HG03064 (cell line): ENCODE data around the gene AP1G2.

ENCODE experiments used
- ATAC-seq: cut with Tn5 transposase; IDR thresholded peaks from one replicate; pipeline ENCODE4 v1.9.1; 2021; ENCODE audit warnings: low read depth; ENCODE audit not compliant: unreplicated experiment

AP1G2 gene

DNA sequence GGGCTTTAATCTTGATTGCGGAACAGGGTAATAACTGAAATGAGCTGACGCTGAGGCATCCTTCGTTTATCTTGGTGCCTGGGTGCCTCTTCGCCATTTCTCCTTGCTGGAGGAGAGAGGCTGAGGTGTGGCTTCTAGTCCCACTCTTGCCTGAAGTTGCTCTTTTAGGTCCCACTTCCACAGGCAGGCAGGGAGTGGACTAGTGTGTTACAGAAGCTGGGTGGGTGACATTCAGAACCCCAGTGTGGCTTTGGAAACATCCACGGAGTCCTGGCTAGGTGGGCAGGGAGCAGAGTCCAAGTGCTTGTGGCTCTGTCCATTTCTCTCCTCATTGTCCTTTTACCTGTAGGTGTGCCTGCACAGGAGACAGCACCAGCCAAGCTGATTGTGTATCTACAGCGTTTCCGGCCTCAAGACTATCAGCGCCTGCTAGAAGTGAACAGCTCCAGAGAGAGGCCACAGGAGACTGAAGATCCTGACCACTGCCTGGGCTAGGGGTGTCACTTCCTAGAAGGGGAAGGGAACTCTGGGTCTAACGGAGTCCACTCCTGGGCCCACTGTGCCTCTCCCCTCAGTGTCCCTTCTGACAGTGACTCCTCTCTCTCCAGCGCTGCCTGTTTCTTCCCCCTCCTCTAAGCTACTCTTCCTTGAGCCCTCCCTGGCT is 9.1 kb downstream of the AP1G2 start:
- ATAC-seq = no peak

DNA sequence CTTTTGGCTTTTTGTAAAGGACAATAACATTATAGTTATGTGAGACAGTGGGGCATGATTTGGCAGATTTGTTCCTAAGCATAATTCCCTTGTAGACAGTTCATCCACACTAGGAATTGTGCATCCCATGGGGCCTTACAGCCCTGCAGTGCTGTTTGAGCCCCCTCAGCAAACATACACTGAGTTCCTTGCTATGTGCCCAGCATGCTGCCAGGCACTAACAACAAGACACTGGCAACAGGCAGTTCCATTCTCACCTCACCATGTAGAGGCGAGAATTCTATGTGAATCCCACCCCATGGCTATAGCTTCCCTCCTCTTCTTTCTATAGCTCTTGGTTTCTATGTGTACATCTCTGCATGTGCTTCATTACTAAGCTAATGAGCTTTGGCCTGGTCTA is 9.6 kb downstream of the AP1G2 start:
- no peak for ATAC-seq

DNA sequence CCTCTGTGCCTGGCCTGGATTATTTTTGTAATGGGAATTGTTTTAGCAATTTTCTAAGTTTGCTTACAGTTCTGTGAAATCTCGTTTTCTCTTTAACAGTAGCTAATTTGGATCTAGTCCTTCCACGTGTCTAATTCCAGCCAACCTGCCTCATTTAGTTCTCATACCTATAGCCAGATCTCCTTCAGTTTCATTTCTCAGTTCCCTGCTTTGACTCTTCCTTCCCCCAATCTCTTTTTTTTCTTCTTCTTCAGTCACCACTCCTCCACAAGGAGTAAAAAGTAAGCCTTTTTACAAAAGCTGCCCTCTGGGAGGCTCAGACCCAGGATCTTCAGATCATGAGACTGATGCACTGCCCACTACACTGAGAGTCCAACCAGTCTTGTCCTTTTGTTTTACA is 10.1 kb downstream of the AP1G2 start:
- no peak for ATAC-seq

DNA sequence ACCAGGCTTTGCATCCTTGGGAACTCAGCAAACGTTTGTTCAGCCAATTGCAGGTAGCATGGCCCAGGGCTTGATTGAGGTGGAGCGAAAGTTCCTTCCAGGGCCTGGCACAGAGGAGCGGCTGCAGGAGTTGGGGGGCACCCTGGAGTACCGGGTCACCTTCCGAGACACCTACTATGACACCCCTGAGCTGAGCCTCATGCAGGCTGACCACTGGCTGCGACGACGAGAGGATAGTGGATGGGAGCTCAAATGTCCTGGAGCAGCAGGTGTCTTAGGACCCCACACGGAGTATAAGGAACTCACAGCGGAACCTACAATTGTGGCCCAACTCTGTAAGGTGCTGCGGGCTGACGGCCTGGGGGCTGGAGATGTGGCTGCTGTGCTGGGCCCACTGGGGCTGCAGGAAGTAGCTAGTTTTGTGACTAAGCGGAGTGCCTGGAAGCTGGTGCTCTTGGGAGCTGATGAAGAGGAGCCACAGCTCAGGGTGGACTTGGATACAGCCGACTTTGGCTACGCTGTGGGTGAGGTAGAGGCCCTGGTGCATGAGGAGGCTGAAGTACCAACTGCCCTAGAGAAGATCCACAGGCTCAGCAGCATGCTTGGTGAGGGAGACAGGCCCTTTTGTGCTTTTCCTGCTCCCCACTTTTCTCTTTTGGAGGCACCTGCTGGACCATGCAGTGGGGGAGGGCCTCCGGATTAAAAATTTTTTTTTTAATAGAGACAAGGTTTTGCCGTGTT is 10.7 kb downstream of the AP1G2 start:
- ATAC-seq = no peak

DNA sequence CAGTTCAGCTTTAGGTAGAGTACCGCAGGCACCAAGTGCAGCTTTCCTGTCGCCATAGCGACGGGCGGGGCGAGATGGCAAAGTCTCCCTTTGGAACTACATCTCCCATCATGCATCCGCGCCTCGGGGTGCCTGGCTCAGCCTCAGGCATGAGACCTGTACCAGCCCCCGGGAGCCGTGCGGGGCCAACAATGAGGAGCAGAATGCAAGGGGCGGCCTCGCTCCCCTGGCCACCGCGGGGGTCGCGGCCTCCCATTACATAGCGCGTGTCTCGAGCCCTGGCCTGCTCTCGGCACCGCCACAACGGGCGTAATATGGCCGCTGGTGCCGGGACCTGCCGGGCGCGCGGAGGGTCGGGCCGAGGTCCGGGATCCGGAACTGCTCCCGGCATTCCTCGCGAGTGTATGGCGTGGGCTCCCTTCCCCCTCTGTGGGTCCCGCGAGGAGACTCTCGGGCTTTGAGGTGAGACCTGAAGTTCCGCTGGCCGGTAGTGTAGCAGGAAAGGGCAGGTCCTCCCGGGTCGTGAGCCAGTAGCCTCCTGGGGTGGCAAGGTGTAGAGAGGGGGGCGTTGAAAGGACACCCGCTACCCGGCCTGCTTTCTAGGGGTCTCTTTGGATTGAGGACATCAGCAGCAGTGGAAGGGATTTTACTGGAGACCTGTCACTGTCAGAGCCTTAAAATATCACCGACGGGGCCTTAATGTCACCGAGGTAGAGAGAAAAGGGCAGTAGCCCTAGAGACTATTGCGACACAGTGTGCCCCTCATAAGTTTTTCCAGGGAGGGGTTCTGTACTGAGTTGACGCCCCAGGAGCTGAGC is 11.5 kb downstream of the AP1G2 start, which contains the start of gene THTPA:
THTPA (plus strand) TSS at position 390 of the 818 bp plus-strand sequence. CDS start 487 bp downstream, outside the sequence.
- peak; percentile 84 for ATAC-seq

DNA sequence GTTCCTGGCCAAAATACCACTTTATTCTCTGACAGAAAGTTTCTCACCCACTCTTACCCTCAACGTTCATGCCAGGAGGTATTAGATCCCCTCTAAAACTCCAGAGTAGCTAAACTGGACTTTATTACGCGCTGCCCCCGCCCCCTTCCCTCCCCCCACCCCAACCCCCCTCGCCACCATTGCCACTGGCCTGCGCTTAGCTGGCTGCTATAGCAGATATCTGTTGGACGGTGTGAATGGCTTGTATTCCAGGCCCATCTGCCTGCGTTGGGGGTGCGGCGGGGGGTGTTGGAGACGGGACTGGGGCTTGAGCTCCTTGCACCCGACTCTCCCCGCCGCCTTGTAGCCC is 12.1 kb downstream of the AP1G2 start:
- ATAC-seq = no peak

DNA sequence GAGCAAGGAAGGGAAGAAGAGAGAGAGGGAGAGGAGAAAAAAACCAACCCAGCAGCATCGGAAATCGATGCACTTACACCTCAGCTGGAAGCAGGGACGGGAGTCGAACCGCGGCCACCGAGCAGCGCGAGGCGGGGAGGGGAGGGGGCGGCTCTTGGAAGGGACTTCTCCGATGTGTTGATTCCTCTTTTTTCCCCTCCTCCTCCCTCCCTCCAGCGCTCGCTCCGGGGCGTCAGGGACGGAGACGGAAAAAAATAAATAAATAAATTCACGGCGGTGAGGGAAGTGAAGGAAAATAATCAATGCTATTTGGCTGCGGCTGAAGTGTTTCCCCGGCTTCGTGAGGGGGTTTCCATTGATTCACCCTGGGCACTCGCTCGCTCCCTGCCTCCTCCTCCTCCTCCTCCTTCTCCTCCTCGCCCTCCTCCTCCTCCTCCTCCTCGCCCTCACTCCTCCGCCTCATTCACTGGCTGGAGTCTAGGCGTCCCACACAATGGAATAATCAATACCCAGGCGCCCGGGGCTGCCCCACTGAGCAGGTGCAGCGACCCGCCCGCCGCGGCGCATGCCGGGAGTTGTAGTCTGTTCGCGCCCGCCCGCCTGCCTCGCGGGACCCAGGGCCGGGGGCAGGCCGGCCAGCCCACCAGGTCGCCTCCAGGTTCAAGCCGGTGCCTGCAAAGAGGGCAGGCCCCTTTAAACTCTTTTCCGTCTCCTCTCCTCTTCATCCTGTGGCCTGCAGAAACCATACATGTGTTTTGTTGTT is 16.1 kb downstream of the AP1G2 start, which contains the start of gene ZFHX2:
ZFHX2 (minus strand) TSS at position 500 of the 763 bp plus-strand sequence. CDS start 16,440 bp downstream, outside the sequence.
- no peak for ATAC-seq

DNA sequence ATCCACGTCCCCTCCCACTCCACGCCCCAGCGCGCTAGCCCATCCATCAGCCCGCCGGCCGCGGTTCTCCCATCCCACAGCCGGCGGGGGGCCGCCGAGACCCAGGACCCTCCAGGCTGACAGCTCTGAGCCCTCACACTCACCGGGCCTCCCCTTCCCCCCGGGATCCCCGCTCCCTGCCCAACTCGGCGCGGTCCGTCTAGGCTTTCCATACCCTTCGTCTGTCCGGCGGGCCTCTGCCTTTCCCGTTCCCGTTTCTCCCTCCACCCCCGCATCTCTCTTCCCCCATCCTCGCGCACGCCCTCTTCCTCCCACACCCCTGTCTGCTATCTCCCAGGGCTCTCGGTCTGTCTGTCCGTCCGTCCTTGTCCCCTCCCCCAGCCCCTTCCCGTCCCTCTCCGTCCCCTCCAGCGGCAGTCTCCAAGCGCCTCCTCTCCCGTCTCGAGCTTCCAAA is 16.8 kb downstream of the AP1G2 start:
- no peak for ATAC-seq

DNA sequence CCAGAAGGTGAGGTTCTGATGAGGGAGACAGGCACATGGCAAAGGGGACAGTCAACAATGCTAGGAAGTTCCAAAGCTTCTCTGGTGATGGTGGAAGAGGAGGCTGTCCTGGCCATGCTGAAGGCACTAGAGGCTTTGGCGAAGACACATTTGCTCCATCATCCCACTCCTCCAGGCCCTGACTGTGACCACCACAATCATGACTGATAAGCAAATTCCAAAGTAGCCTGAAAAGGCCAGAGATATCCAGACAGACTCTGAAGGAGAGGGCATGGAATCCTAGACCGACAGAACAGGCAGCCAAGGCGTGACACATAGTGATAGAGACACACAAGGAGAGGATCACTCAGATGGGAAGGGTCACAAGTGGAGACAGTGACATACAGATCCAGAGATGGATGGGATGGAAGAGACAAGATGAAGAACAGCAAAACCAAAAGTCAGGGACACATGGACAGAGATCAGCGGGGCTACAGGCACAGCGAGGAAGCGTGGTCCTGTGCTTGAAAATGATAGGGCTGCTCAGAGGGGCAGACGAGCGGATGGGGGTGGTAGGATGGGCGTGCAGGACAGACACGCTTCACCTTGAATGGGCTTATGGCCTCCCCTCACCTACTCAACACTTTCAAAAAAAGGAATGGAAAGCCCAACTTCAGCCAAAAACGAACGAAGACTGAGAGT is 17.3 kb downstream of the AP1G2 start:
- no peak for ATAC-seq

DNA sequence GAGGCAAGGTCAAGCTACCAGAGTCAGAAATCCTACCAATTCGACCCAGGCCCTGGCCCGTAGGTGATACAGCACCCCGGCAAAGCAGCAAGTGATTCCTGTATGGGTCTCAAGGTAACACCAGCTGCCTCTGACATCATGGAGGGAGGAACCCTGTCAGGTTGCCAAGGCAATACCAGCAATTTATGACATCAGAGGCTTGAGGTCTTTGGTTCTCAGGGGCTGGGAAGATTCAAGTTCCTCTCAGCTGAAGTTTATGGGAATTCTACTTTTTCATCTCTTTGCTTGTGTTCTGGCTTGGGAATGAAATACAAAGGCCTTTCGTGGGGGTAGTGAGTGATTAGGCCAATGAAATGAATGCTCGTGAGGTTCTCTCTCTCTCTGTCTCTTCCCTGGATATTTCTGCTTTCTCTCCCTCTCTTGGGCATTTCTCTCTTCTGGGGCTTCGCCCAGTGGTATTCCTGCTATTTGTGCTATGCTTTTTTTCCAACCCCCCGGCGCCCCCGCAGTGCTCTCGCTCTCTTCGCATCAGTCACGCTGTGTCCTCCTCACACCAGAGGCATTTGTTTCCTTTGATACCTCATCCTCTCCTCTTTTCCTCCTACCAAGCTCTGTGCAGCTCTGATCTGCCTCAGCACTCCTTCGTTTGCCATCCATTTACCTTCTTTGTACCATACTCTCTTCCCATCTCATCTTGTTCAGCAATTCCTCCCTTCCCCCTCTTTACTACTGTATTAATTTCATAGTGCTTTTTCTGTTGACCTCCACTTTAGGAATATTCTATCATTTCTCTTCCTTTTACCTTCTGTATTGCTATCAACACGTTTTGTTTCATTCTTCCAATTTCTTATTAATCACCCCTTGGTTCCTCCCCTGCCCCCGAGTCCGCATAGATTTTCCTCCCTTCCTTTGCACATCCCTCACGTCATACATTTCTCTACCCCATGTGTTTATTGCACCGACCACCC is 19.0 kb downstream of the AP1G2 start:
- no peak for ATAC-seq

DNA sequence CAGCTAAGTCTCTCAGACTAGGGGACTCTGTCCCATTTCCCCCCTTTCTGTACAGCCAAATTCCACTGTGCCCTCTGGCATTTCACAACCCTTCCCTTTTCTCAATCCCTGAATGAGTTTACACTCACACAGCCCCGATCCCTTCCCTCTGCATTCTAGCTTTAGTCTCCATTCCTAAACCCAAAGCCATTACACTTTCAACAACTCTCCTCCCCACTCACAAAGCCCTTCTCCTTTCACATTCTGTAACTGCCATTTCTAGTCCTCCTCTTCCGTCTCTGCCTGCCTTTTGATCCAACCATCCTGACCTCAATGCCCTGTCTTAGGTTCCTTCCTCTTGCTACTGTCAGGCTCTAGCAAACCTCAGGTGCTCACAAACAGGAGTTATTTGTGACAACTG is 19.7 kb downstream of the AP1G2 start:
- ATAC-seq = no peak

DNA sequence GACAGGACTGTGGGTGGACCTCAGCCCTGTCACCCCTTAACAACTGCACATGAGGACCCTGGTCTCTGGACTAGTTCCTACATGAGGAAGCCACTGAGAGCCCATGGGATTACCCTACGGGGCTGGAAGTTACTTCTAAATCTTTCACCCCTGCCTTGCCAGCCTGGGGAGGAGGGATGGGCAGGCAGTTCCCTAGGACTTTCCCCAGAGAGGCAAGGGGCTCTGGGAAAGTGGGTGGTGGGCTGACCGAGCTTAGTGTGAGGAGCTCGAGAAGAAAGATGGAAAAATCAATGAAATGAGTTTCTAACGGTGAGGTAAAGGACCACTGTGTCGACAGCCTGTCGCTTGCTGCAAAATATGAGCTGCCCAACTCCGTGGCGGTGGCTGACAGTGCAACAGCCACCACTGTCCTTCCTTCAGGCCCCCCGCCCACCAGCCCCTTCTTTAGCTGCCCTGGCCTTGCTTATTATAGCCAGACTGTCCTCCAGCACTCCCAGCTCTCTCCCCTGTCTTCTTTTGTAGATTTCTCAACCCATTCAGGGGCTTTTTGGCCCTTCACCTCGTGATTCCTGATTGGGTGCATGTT is 21.0 kb downstream of the AP1G2 start:
- ATAC-seq = no peak

DNA sequence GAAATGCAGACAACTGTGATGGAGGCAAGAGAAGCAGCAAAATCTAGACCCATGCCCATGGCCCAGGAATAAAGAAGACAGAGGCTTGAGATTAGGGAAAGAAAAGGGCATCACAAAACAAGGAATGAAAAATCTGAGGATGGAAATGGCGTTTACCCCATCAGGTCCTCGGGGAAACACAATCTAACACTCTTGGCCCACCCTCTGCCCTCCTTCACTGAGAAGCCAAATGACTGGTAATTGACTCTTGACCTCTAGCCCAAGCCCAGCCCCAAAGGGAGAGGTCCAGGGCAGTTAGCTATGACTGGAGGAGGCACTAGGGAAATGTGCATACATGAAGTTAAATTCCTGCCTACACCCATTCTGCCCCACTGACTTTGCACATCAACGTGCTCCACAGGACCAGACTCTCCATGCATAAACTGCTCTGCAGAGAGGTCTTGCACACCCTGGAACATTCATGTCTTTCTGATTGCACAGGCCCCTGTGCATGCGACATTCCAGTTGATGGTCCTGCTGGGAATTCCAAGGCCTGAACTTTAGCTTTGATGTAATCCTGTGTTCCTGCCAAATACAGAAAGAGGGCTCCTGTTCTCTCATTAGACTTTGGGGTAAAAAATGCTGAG is 21.7 kb downstream of the AP1G2 start:
- ATAC-seq = no peak

DNA sequence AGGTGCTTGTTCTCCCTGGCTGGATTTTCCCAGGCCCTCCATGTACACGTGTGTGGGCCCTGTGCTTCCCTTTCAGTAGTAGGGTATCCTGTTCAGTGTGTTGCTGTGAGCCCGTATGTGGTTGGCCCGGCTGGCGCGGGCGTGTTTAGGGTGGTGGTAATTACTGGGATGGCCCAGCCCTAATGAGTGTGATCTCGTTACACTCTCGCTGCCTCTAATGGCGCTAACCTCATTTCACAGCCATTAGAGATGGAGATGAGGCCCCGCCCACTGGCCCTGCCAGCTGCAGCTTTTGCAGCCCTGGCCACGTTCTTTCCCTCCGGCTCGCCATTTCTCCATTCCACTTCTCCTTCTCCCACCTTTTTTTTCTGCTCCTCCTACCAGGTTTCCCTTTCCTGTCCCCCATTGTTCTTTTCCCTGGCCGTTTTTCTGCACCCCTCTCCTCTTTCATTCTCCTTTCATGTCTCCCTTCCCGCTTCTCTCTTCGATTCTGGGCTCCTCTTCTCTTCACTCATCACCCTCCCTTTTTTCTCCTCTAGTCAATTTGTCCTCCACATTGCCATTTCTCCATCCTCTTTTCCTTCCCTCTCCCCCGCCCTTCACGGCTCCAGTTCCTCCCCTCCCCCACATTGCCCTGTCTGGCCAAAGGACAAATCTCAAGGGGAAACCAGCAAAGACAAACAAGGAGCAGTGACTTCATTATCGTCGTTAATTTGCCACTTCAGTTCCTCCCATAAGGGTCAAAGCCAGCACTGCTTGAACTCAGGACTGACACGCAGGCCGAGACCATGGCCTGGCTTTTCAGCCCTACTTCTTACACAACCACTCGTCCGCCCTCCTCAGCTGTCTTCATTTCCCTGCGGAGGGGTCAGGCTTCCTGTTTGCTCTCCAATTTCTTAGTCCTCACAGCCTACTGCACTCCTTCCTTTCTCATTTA is 22.8 kb downstream of the AP1G2 start:
- ATAC-seq = no peak

DNA sequence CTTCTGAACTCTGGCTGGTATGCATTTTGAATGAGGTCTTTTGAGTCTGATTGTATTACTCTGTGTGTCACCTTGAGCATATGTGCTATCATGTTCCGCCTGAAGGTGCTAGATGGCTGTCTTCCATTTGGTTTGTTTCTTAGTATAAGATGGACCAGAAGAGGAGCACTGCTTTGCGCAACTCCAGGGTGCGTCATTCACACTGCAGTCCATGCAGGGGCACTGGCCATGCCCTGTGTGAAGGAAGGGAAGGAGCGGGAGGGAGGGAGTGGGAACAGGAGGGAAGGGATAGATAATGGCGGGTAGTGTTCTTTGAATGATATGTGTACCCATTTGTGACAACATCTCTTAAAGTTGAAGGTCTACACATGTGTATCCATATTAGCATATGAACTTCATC is 24.2 kb downstream of the AP1G2 start:
- ATAC-seq = no peak

DNA sequence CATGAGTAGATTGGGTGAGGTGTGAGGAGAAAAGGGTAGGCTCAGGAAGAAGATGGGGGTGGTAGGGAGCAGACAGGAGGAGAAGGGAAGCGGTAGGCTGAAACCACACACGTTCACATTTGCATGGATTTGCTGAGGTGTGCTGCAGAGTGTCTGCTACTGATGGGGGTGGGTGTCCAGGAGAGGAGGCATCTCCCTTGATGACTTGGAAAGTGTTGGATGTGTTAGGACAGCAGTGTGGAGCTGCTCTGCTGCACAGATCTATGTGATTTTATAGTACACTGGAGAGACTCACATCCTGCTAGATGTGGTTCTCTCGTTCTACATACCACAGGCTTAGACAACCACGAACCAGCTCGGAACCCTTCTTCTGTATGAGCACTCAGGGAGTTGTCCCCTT is 25.3 kb downstream of the AP1G2 start:
- no peak for ATAC-seq

DNA sequence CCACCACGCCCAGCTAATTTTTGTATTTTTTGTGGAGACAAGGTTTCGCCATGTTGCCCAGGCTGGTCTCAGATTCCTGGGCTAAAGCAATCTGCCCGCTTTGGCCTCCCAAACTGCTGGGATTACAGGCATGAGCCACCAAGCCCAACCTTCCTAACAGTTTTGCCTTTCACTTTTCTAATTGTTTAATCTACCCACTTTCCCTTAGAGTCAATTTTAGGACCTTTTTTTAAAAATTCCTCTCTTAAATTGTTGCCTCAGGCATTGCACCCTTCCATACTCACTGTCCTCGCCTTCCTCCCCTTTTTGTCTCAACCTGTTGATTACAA is 27.5 kb downstream of the AP1G2 start:
- ATAC-seq = no peak
